HUES6 (cell line): Measurements from ENCODE around the gene CRYGS.
"Not testable (repeated sequence)": the region's sequence is repeated elsewhere in the genome, so short reads cannot be mapped to it uniquely, and the experiment has no call there.

Source experiments
- H3K27ac ChIP-seq: 2 replicates; pipeline ENCODE4 v1.7.0; 2013; ENCODE audit warnings: low read depth, mild to moderate bottlenecking, low read length, inconsistent platforms
- H3K27me3 ChIP-seq: 2 replicates; pipeline ENCODE4 v1.6.1; 2013; ENCODE audit warnings: low read length; ENCODE audit not compliant: control insufficient read depth, insufficient read depth
- H3K36me3 ChIP-seq: 2 replicates; pipeline ENCODE4 v1.6.1; 2013; ENCODE audit warnings: low read length; ENCODE audit not compliant: control insufficient read depth, insufficient read depth
- H3K4me1 ChIP-seq: 2 replicates; pipeline ENCODE4 v1.6.1; 2013; ENCODE audit warnings: low read length; ENCODE audit not compliant: control insufficient read depth, insufficient read depth
- H3K4me3 ChIP-seq: 2 replicates; pipeline ENCODE4 v1.5.1; 2013; ENCODE audit warnings: low read depth, low read length
- H3K9ac ChIP-seq: one replicate; pipeline ENCODE4 v1.6.1; 2013; ENCODE audit warnings: mild to moderate bottlenecking, low read length
- H3K9me3 ChIP-seq: 2 replicates; pipeline ENCODE4 v1.6.1; 2013; ENCODE audit warnings: low read depth, low read length; ENCODE audit not compliant: control insufficient read depth, insufficient read depth

The CRYGS gene

GRCh38 chr3:186580785-186581184 lies 36.6 kb upstream of the CRYGS start:
- Histone ChIP-seq H3K4me1 (no peaks in the 10 kb centered on the region; the same call in 1 of the 2 replicates), H3K4me3 (no peak overlapping the region), H3K9ac (no peak overlapping the region), H3K27ac (no peak overlapping the region), H3K36me3 (peaks cover 95% of the 10 kb centered on the region), H3K9me3 (no peaks in the 10 kb centered on the region), H3K27me3 (no peaks in the 10 kb centered on the region)

- H3K4me1 ChIP-seq, result no peaks in the 10 kb centered on the region
- no peak overlapping the region for H3K9ac ChIP-seq
- peaks cover 92% of the 10 kb centered on the region for H3K36me3 ChIP-seq
- H3K27ac ChIP-seq, result no peak overlapping the region
- no peak overlapping the region for H3K4me3 ChIP-seq
- H3K27me3 ChIP-seq, result no peaks in the 10 kb centered on the region
- H3K9me3 ChIP-seq, result no peaks in the 10 kb centered on the region
Measured at GRCh38 chr3:186577521-186577920, 33.3 kb upstream of the CRYGS start.

GRCh38 chr3:186571644-186572013 lies 27.4 kb upstream of the CRYGS start:
- H3K4me3 ChIP-seq, result peak overlapping the region; percentile 98
- no peaks in the 10 kb centered on the region for H3K27me3 ChIP-seq
- peaks cover 39% of the 10 kb centered on the region for H3K36me3 ChIP-seq
- H3K27ac ChIP-seq, result no peak overlapping the region
- no peaks in the 10 kb centered on the region for H3K9me3 ChIP-seq
- peaks cover 11% of the 10 kb centered on the region for H3K4me1 ChIP-seq
- peak overlapping the region; percentile 89 for H3K9ac ChIP-seq

GRCh38 chr3:186570941-186571643 lies 26.9 kb upstream of the CRYGS start:
- peaks cover 11% of the 10 kb centered on the region for H3K4me1 ChIP-seq
- H3K9me3 ChIP-seq, result no peaks in the 10 kb centered on the region
- H3K9ac ChIP-seq, result peak overlapping the region; percentile 89
- peak overlapping the region; percentile 98 for H3K4me3 ChIP-seq
- H3K27ac ChIP-seq, result peak overlapping the region; percentile 72; the same call in 1 of the 2 replicates
- no peaks in the 10 kb centered on the region for H3K27me3 ChIP-seq
- peaks cover 34% of the 10 kb centered on the region for H3K36me3 ChIP-seq

- Histone ChIP-seq H3K27ac (peak within 1 kb of the TSS; percentile 72), H3K27me3 (no peaks in the 10 kb centered on the region), H3K4me1 (peaks cover 11% of the 10 kb centered on the region), H3K36me3 (peaks cover 26% of the 10 kb centered on the region), H3K4me3 (peak within 1 kb of the TSS; percentile 98), H3K9me3 (no peaks in the 10 kb centered on the region), H3K9ac (peak within 1 kb of the TSS; percentile 89)
Measured at GRCh38 chr3:186570096-186570940, 26.1 kb upstream of the CRYGS start, which contains the start of gene DNAJB11. DNAJB11 (plus strand) TSS chr3:186570720; CDS start chr3:186570898, 178 bp downstream.

GRCh38 chr3:186569779-186570095 lies 25.6 kb upstream of the CRYGS start:
- no peaks in the 10 kb centered on the region for H3K27me3 ChIP-seq
- H3K4me3 ChIP-seq, result peak overlapping the region; percentile 85
- no peaks in the 10 kb centered on the region for H3K9me3 ChIP-seq
- peaks cover 11% of the 10 kb centered on the region for H3K4me1 ChIP-seq
- H3K36me3 ChIP-seq, result peaks cover 21% of the 10 kb centered on the region
- peak overlapping the region; percentile 69 for H3K9ac ChIP-seq
- no peak overlapping the region for H3K27ac ChIP-seq

GRCh38 chr3:186569361-186569760 lies 25.2 kb upstream of the CRYGS start:
- H3K4me3 ChIP-seq, result peak overlapping the region; percentile 85
- not testable (repeated sequence) for H3K27me3 ChIP-seq, H3K9ac ChIP-seq, H3K27ac ChIP-seq, H3K9me3 ChIP-seq
- peaks cover 17% of the 10 kb centered on the region for H3K36me3 ChIP-seq
- peaks cover 11% of the 10 kb centered on the region for H3K4me1 ChIP-seq

- Histone ChIP-seq H3K4me3 (peak within 1 kb of the TSS; percentile 88), H3K9me3 (no peaks in the 10 kb centered on the region), H3K4me1 (peaks cover 11% of the 10 kb centered on the region), H3K36me3 (peaks cover 3% of the 10 kb centered on the region; the same call in 1 of the 2 replicates), H3K27me3 (no peaks in the 10 kb centered on the region), H3K9ac (peak within 1 kb of the TSS; percentile 84), H3K27ac (peak within 1 kb of the TSS; percentile 41; the same call in 1 of the 2 replicates)
Measured at GRCh38 chr3:186567072-186567921, 23.1 kb upstream of the CRYGS start, which contains the start of gene TBCCD1. TBCCD1 (minus strand) TSS chr3:186567339; CDS start chr3:186564329, 3,010 bp downstream.

- Histone ChIP-seq H3K27ac (no peak overlapping the region), H3K36me3 (peaks cover 4% of the 10 kb centered on the region; the same call in 1 of the 2 replicates), H3K9me3 (no peaks in the 10 kb centered on the region), H3K4me3 (peak overlapping the region; percentile 88), H3K27me3 (no peaks in the 10 kb centered on the region), H3K9ac (peak overlapping the region; percentile 84), H3K4me1 (peaks cover 11% of the 10 kb centered on the region)
Measured at GRCh38 chr3:186566772-186567071, 22.5 kb upstream of the CRYGS start.

GRCh38 chr3:186564586-186564985 lies 20.4 kb upstream of the CRYGS start:
- no peak overlapping the region for H3K27ac ChIP-seq
- H3K4me1 ChIP-seq, result 0 out of 2 replicates have a peak, but pooled peaks cover 6% of the 10 kb centered on the region
- no peak overlapping the region for H3K4me3 ChIP-seq
- no peaks in the 10 kb centered on the region for H3K27me3 ChIP-seq
- H3K9ac ChIP-seq, result no peak overlapping the region
- H3K9me3 ChIP-seq, result no peaks in the 10 kb centered on the region
- peaks cover 4% of the 10 kb centered on the region; the same call in 1 of the 2 replicates for H3K36me3 ChIP-seq
